A549 (cell line): ENCODE measurements around the gene MAGEA4. TPM values are rescaled to one million over a fixed set of nuclear protein-coding genes. Genes with fewer than 3 reads are reported as not detected.
A peak's percentile ranks its signal among the peaks of the same experiment; 100 is the strongest.

Experiments
- ATAC-seq, 2 experiments: fragments of 200-7000 bp in 1 of 2; fragments of >200 bp in 1 of 2; cut with Nextera tagmentation in 1 of 2; cut with Tn5 transposase in 1 of 2; 3 replicates each; pipeline versions ENCODE4 v1.8.0 to v1.9.1; 2018 to 2020; ENCODE audit warnings: mild to moderate bottlenecking in 1 of 2, moderate library complexity in 1 of 2
- CTCF ChIA-PET: fragments of 300-600 bp; sonication (Branson Sonifier 250); formaldehyde crosslinking; extraction: SDS; loops from one replicate; lab custom pipeline; 2021; ENCODE audit warnings: antibody characterized with exemption, inconsistent platforms; lab: Yijun Ruan, JAX
- POLR2A ChIA-PET: fragments of 350-600 bp; formaldehyde crosslinking; extraction: SDS; loops from one replicate; lab custom pipeline; 2021; ENCODE audit warnings: antibody characterized with exemption, inconsistent platforms; lab: Yijun Ruan, JAX
- DNase-seq, 2 experiments: peaks; one replicate each; pipeline versions ENCODE4 v3.0.0 to v3.0.0-alpha.2; 2011 to 2016; ENCODE audit warnings: low read depth in 1 of 2, low spot score in 1 of 2
- FAIRE-seq: peaks from 2 replicates; lab custom pipeline; 2011; peaks lifted over from hg19 to GRCh38; lab: Jason Lieb, UNC
- H3K27ac ChIP-seq, 2 experiments: fragments of >200 bp; sonication (Bioruptor Twin); formaldehyde crosslinking; 3 replicates each; pipeline ENCODE4 v1.5.1; 2016 to 2017
- H3K4me1 ChIP-seq: fragments of >200 bp; sonication (Bioruptor Twin); formaldehyde crosslinking; 3 replicates; pipeline ENCODE4 v1.6.1; 2016
- H3K4me2 ChIP-seq: fragments of >200 bp; sonication (Bioruptor Twin); formaldehyde crosslinking; 3 replicates; pipeline ENCODE4 v1.6.1; 2016
- H3K4me3 ChIP-seq: fragments of >200 bp; sonication (Bioruptor Twin); formaldehyde crosslinking; 3 replicates; pipeline ENCODE4 v1.5.1; 2016
- H3K9me3 ChIP-seq: fragments of >200 bp; sonication (Bioruptor Twin); formaldehyde crosslinking; 3 replicates; pipeline ENCODE4 v1.6.1; 2016
- CBX2 ChIP-seq: fragments of 200-600 bp; sonication (generic); IDR thresholded peaks from 2 replicates; pipeline ENCODE4 v1.6.1; 2016; ENCODE audit warnings: low read depth, mild to moderate bottlenecking, borderline replicate concordance
- CEBPB ChIP-seq, 2 experiments: fragments of >200 bp in 1 of 2; sonication (Bioruptor Twin) in 1 of 2; formaldehyde crosslinking in 1 of 2; IDR thresholded peaks; 2 replicates each; pipeline ENCODE4 v1.6.1; 2012 to 2016
- CHD4 ChIP-seq: fragments of 200-600 bp; sonication (generic); IDR thresholded peaks from 2 replicates; pipeline ENCODE4 v1.6.1; 2016; ENCODE audit warnings: antibody characterized with exemption, mild to moderate bottlenecking, borderline replicate concordance
- ELK1 ChIP-seq: fragments of 150-350 bp; IDR thresholded peaks from 2 replicates; pipeline ENCODE4 v1.6.1; 2014; ENCODE audit warnings: low read depth, mild to moderate bottlenecking, low read length
- ESRRA ChIP-seq: fragments of 150-350 bp; IDR thresholded peaks from 2 replicates; pipeline ENCODE4 v1.6.1; 2014; ENCODE audit warnings: mild to moderate bottlenecking, low read length, borderline replicate concordance
- GATA3 ChIP-seq: IDR thresholded peaks from 2 replicates; pipeline ENCODE4 v1.6.1; 2012; ENCODE audit warnings: borderline replicate concordance
- MAFK ChIP-seq: fragments of 450-650 bp; IDR thresholded peaks from 2 replicates; pipeline ENCODE4 v1.6.1; 2014; ENCODE audit not compliant: partially characterized antibody
- MYC ChIP-seq: IDR thresholded peaks from 2 replicates; pipeline ENCODE4 v1.6.1; 2012; ENCODE audit warnings: mild to moderate bottlenecking, inconsistent platforms, low read length, improper control_type of control experiment, borderline replicate concordance
- RARB ChIP-seq: fragments of 250-450 bp; sonication (Bioruptor Pico); IDR thresholded peaks from 2 replicates; pipeline ENCODE4 v1.8.0; 2021; ENCODE audit warnings: mild to moderate bottlenecking, moderate library complexity
- RFX5 ChIP-seq: fragments of 450-650 bp; IDR thresholded peaks from 2 replicates; pipeline ENCODE4 v1.7.1; 2014; ENCODE audit warnings: antibody characterized with exemption, mild to moderate bottlenecking, moderate library complexity
- ZFP36 ChIP-seq: fragments of 450-650 bp; IDR thresholded peaks from 2 replicates; pipeline ENCODE4 v1.6.1; 2014; ENCODE audit warnings: borderline replicate concordance; ENCODE audit not compliant: partially characterized antibody
- WGBS: methylation state at CpG from one replicate; pipeline ENCODE4 v1.1.6; 2017; ENCODE audit errors: missing lambda C conversion rate; 5-methylcytosine and 5-hydroxymethylcytosine counted together
- polyA plus RNA-seq, 4 experiments: library from polyadenylated mRNA; depleted of rRNA in 3 of 4; stranded (reverse); fragments of >200 nt; fragmentation: RNase III in 1 of 4; extraction: RNeasy Plus Mini Kit Qiagen cat#74134 plus additional on column Dnase treatment in 1 of 4; gene quantifications; 2 replicates in 3 of 4; 3 replicates in 1 of 4; pipeline ENCODE4 v1.2.3, GENCODE V29; 2011 to 2017
- TF ChIP-seq, protein P1 (sequence below): fragments of >200 bp; sonication (Bioruptor Twin); formaldehyde crosslinking; IDR thresholded peaks from 3 replicates; pipeline ENCODE4 v1.5.1; 2016
- TF ChIP-seq, protein P2 (sequence below): fragments of 250-450 bp; sonication (Bioruptor Pico); IDR thresholded peaks from 2 replicates; pipeline ENCODE4 v1.5.0; 2021; ENCODE audit warnings: mild to moderate bottlenecking, moderate library complexity, borderline replicate concordance

The MAGEA4 gene
- polyA plus RNA-seq, 2 of the 4 experiments (the other 2 are of a cell fraction), result 0.05 TPM; not detected in 1

DNA sequence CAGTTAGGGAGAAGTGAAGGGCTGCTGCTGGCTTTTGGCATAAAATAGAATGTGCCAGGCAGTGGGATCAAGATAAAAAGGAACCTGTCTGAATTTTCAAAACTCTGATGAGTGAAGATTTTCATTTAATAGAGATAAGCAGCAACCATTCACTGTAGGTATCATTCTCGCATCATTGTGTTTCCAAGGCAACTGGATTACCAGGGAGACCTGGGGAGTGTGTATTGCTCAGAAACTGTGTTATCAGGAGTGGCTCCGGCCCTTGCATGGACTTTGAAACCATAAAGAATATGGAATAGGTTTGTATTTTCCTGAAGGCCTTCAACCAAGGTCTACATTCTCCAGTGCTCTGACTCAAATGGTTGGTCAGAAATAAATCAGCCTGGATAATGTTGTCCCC lies 23.3 kb upstream of the MAGEA4 start:
- ChIA-PET CTCF (no interaction called here), POLR2A (no interaction called here)
- ATAC-seq, result no peak
- WGBS, result 55% methylated on average over 2 of the region's 2 CpGs
- H3K27ac ChIP-seq, result no peak overlapping the region
- H3K9me3 ChIP-seq, result no peaks in the 10 kb centered on the region
- no peak overlapping the region for H3K4me2 ChIP-seq
- no peaks in the 10 kb centered on the region for H3K4me1 ChIP-seq
- TF ChIP-seq RFX5, result no peak
- TF ChIP-seq RARB (CRISPR knock-in tag), result no peak
- no peak for TF ChIP-seq CHD4
- no peak for TF ChIP-seq CBX2
- TF ChIP-seq ESRRA, result no peak
- TF ChIP-seq, protein P1, sequence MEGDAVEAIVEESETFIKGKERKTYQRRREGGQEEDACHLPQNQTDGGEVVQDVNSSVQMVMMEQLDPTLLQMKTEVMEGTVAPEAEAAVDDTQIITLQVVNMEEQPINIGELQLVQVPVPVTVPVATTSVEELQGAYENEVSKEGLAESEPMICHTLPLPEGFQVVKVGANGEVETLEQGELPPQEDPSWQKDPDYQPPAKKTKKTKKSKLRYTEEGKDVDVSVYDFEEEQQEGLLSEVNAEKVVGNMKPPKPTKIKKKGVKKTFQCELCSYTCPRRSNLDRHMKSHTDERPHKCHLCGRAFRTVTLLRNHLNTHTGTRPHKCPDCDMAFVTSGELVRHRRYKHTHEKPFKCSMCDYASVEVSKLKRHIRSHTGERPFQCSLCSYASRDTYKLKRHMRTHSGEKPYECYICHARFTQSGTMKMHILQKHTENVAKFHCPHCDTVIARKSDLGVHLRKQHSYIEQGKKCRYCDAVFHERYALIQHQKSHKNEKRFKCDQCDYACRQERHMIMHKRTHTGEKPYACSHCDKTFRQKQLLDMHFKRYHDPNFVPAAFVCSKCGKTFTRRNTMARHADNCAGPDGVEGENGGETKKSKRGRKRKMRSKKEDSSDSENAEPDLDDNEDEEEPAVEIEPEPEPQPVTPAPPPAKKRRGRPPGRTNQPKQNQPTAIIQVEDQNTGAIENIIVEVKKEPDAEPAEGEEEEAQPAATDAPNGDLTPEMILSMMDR, result no peak
- TF ChIP-seq MYC, result no peak
- no peak for TF ChIP-seq MAFK
- TF ChIP-seq, protein P2, sequence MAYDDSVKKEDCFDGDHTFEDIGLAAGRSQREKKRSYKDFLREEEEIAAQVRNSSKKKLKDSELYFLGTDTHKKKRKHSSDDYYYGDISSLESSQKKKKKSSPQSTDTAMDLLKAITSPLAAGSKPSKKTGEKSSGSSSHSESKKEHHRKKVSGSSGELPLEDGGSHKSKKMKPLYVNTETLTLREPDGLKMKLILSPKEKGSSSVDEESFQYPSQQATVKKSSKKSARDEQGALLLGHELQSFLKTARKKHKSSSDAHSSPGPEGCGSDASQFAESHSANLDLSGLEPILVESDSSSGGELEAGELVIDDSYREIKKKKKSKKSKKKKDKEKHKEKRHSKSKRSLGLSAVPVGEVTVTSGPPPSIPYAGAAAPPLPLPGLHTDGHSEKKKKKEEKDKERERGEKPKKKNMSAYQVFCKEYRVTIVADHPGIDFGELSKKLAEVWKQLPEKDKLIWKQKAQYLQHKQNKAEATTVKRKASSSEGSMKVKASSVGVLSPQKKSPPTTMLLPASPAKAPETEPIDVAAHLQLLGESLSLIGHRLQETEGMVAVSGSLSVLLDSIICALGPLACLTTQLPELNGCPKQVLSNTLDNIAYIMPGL, result no peak
- TF ChIP-seq, all 56 proteins: peak for 0
- DNase-seq (no peak), FAIRE-seq (no peak)
- H3K4me3 ChIP-seq, result no peak overlapping the region

- Histone ChIP-seq H3K4me1 (peaks cover 28% of the 10 kb centered on the region), H3K27ac (peak overlapping the region; percentile 64 to 81), H3K9me3 (no peaks in the 10 kb centered on the region), H3K4me2 (peak overlapping the region; percentile 49), H3K4me3 (no peak overlapping the region)
- CTCF ChIA-PET, result interaction anchor here (1.4 kb wide), 1 partner anchor 63 kb away, joined by 3 read pairs; no protein-coding TSS in a partner anchor
- POLR2A ChIA-PET, result no interaction called here
- DNase-seq, result peak in 1 of 2 experiments; percentile 17
- TF ChIP-seq, protein P2, result no peak
- TF ChIP-seq RFX5 (no peak), CEBPB (IDR thresholded peaks at IDR 0.05) (peak; percentile 60 to 63; a peak in 2 of 4 replicates)
- FAIRE-seq, result peak; percentile 70
- WGBS, result 40% methylated on average over 5 of the region's 5 CpGs
- 0 out of 6 replicates have a peak, but pooled peaks of 1 of the 2 experiments have one; percentile 54 for ATAC-seq
Observed at GRCh38 chrX:151896734-151897474, 15.8 kb upstream of the MAGEA4 start.

DNA sequence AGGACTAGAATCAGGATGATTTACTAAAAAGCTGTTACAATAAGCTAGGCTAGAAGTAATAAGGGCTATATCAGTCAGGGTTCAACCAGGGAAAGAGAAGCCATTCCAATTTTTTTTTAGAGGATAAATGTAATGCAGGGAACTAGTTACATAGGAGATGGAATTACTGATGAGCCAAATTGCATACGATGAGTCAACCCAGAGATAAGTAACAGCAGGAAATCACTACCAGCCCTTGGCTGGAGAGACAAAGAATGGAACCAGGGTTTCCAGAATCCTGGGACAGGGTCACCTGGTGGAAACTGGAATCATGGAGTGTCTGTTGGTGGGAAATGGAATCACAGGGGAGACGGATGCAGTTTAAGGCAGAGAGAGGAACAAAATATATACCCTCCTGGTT lies 13.1 kb upstream of the MAGEA4 start:
- no peaks in the 10 kb centered on the region for H3K9me3 ChIP-seq
- ATAC-seq (no peak), FAIRE-seq (no peak), DNase-seq (no peak)
- H3K27ac ChIP-seq, result peak overlapping the region; percentile 11 to 93; a peak in 4 of 6 replicates
- POLR2A ChIA-PET, result interaction anchor here (0.5 kb wide), 1 partner anchor 20 kb away, joined by 3 read pairs; no protein-coding TSS in a partner anchor
- H3K4me2 ChIP-seq, result no peak overlapping the region
- no peak overlapping the region for H3K4me3 ChIP-seq
- CTCF ChIA-PET, result no interaction called here
- TF ChIP-seq ZFP36 (no peak), GATA3 (no peak), ELK1 (no peak)
- 69% methylated on average over 2 of the region's 2 CpGs for WGBS
- H3K4me1 ChIP-seq, result peaks cover 46% of the 10 kb centered on the region
